GM12878 (cell line): ENCODE results near the gene BMERB1. TPM values are rescaled to one million over a fixed set of nuclear protein-coding genes. Genes with fewer than 3 reads are reported as not detected.
"Not testable (repeated sequence)": the region's sequence is repeated elsewhere in the genome, so short reads cannot be mapped to it uniquely, and the experiment has no call there.

ENCODE experiments used
- ATAC-seq: fragments of 200-7000 bp; cut with Tn5 transposase; 3 replicates; pipeline ENCODE4 v1.9.1; 2020; ENCODE audit warnings: mild to moderate bottlenecking, moderate library complexity
- BruUV-seq: library from RNA; stranded (reverse); fragments of 400-500 nt; replicated peaks from 2 replicates; lab custom pipeline; 2021; lab: Mats Ljungman, UMichigan
- CTCF ChIA-PET: fragments of 300-600 bp; sonication (Branson Sonifier 250); formaldehyde crosslinking; extraction: SDS; loops from one replicate; lab custom pipeline; 2021; ENCODE audit warnings: inconsistent platforms; lab: Yijun Ruan, JAX
- POLR2A ChIA-PET: fragments of 350-600 bp; formaldehyde crosslinking; extraction: SDS; loops from one replicate; lab custom pipeline; 2021; ENCODE audit warnings: inconsistent platforms; lab: Charles Lee
- RAD21 ChIA-PET: fragments of 300-600 bp; sonication (Branson Sonifier 250); formaldehyde crosslinking; loops from one replicate; lab custom pipeline; 2023; ENCODE audit warnings: antibody characterized with exemption; ENCODE audit not compliant: unreplicated experiment; lab: Charles Lee
- SMC1A ChIA-PET: fragments of 300-600 bp; sonication (Branson Sonifier 250); formaldehyde crosslinking; loops from one replicate; lab custom pipeline; 2023; ENCODE audit not compliant: unreplicated experiment, uncharacterized antibody; lab: Charles Lee
- DNase-seq: peaks from one replicate; pipeline ENCODE4 v3.0.0-alpha.2; 2011; ENCODE audit warnings: low read depth, low spot score
- FAIRE-seq: peaks from 3 replicates; lab custom pipeline; 2011; peaks lifted over from hg19 to GRCh38; lab: Jason Lieb, UNC
- H2AFZ ChIP-seq: 2 replicates; pipeline ENCODE4 v1.6.0; 2011; ENCODE audit warnings: low read depth, low read length, control low read depth; ENCODE audit not compliant: control insufficient read depth
- H3K27ac ChIP-seq: 2 replicates; pipeline ENCODE4 v1.5.1; 2011; ENCODE audit warnings: control low read depth; ENCODE audit not compliant: control insufficient read depth, insufficient read depth
- H3K27me3 ChIP-seq, 2 experiments: replicated peaks in 1 of 2; 2 replicates each; pipeline versions ENCODE4 v1.6.0 to v1.6.1; 2011; ENCODE audit warnings: low read length in 1 of 2; ENCODE audit not compliant: control insufficient read depth in 2 of 2, insufficient read depth in 2 of 2
- H3K36me3 ChIP-seq, 2 experiments: 2 replicates each; pipeline ENCODE4 v1.5.1; 2011; ENCODE audit warnings: low read length in 1 of 2; ENCODE audit not compliant: control insufficient read depth in 2 of 2, insufficient read depth in 2 of 2
- H3K4me1 ChIP-seq: 2 replicates; pipeline ENCODE4 v1.6.1; 2011; ENCODE audit warnings: mild to moderate bottlenecking, low read length, moderate library complexity, mixed read lengths; ENCODE audit not compliant: control insufficient read depth, insufficient read depth
- H3K4me2 ChIP-seq: 2 replicates; pipeline ENCODE4 v1.6.0; 2011; ENCODE audit warnings: control low read depth; ENCODE audit not compliant: control insufficient read depth, insufficient read depth
- H3K4me3 ChIP-seq: fragments of 200-600 bp; sonication (generic); 2 replicates; pipeline ENCODE4 v1.5.1; 2016
- H3K79me2 ChIP-seq: 2 replicates; pipeline ENCODE4 v1.6.0; 2011; ENCODE audit warnings: low read length; ENCODE audit not compliant: control insufficient read depth, insufficient read depth
- H3K9ac ChIP-seq: 2 replicates; pipeline ENCODE4 v1.8.0; 2011; ENCODE audit warnings: low read length, control low read depth, mixed read lengths; ENCODE audit not compliant: control insufficient read depth, insufficient read depth
- H3K9me3 ChIP-seq: replicated peaks from 3 replicates; pipeline ENCODE4 v1.5.1; 2011; ENCODE audit warnings: mild to moderate bottlenecking, low read length; ENCODE audit not compliant: control insufficient read depth, insufficient read depth
- H4K20me1 ChIP-seq: 2 replicates; pipeline ENCODE4 v1.6.0; 2011; ENCODE audit not compliant: control insufficient read depth, insufficient read depth
- ETV6 ChIP-seq, 2 experiments: fragments of 450-650 bp in 1 of 2; IDR thresholded peaks in 1 of 2; conservative IDR thresholded peaks in 1 of 2; 2 replicates each; pipeline ENCODE4 v1.6.1; 2014; ENCODE audit warnings: antibody characterized with exemption in 1 of 2, borderline replicate concordance in 1 of 2, low read depth in 1 of 2, mild to moderate bottlenecking in 1 of 2, moderate library complexity in 1 of 2
- REST ChIP-seq: IDR thresholded peaks from 2 replicates; pipeline ENCODE4 v1.6.1; 2012; ENCODE audit warnings: mild to moderate bottlenecking, low read depth, low read length
- SMAD5 ChIP-seq: IDR thresholded peaks from 2 replicates; pipeline ENCODE4 v1.6.1; 2016; ENCODE audit warnings: antibody characterized with exemption, low read depth
- SPI1 ChIP-seq: IDR thresholded peaks from 2 replicates; pipeline ENCODE4 v1.6.1; 2011; ENCODE audit warnings: low read depth, mild to moderate bottlenecking, low read length, moderate library complexity, borderline replicate concordance; ENCODE audit not compliant: insufficient read depth
- TCF7 ChIP-seq: IDR thresholded peaks from 2 replicates; pipeline ENCODE4 v1.6.1; 2014; ENCODE audit warnings: antibody characterized with exemption, borderline replicate concordance
- YY1 ChIP-seq: IDR thresholded peaks from 2 replicates; pipeline ENCODE4 v1.6.1; 2011; ENCODE audit warnings: low read depth, mild to moderate bottlenecking, low read length
- WGBS: methylation state at CpG from one replicate; pipeline ENCODE4 v1.1.6; 2016; ENCODE audit warnings: low lambda C conversion rate; ENCODE audit not compliant: insufficient replicate concordance, insufficient coverage; ENCODE audit errors: missing lambda C conversion rate; 5-methylcytosine and 5-hydroxymethylcytosine counted together
- in situ Hi-C: fragments of 300-500 bp; cut with MboI; formaldehyde crosslinking; loops from 9 replicates; pipeline ENCODE4 v1.14.3; 2018; ENCODE audit warnings: mixed read lengths
- intact Hi-C: fragments of 100-400 bp; cut with micrococcal nuclease; formaldehyde crosslinking; loops from one replicate; pipeline ENCODE4 v1.14.2; 2022; ENCODE audit not compliant: unreplicated experiment
- polyA plus RNA-seq, 11 experiments: library from polyadenylated mRNA; depleted of rRNA in 4 of 11; unstranded in 6 of 11; stranded (reverse) in 5 of 11; fragments of >200 nt; fragmentation: Nextera tagmentation in 4 of 11; fragmentation: Illumina TruSeq in 1 of 11; extraction: Ambion mirVana in 4 of 11; extraction: Trizol in 1 of 11; gene quantifications; 1 replicate in 1 of 11; 2 replicates in 10 of 11; pipeline versions ENCODE4 v1.2.1 to v1.2.3, GENCODE V29; 2011 to 2016; ENCODE audit warnings: inconsistent platforms in 2 of 11, missing spikeins in 2 of 11, low read depth in 1 of 11
- total RNA-seq, 4 experiments: library from RNA; depleted of rRNA in 3 of 4; stranded (reverse); fragments of >200 nt in 3 of 4; fragmentation: Illumina TruSeq in 1 of 4; extraction: Trizol in 1 of 4; gene quantifications; 2 replicates each; pipeline versions ENCODE4 v1.2.1 to v1.2.3, GENCODE V29; 2013 to 2021

The BMERB1 gene
- total and polyA plus RNA-seq, 10 of the 15 experiments (the other 5 are each of a cell fraction or from before 2014, with no cell fraction given): 0.05 to 0.68 (median 0.34) TPM

- BruUV-seq, H3K79me2 ChIP-seq, H3K4me1 ChIP-seq, H3K27me3 ChIP-seq, CTCF ChIA-PET, H4K20me1 ChIP-seq, DNase-seq, H3K27ac ChIP-seq, H3K36me3 ChIP-seq, H3K4me3 ChIP-seq, intact Hi-C loops, ATAC-seq, in situ Hi-C loops, H2AFZ ChIP-seq, FAIRE-seq, H3K4me2 ChIP-seq, H3K9ac ChIP-seq, RAD21 ChIA-PET, H3K9me3 ChIP-seq: not testable (repeated sequence)
- 60% methylated on average over 11 of the region's 11 CpGs for WGBS
- ChIA-PET POLR2A (interaction anchor here (0.7 kb wide), 1 partner anchor 304 kb away, joined by 4 read pairs; no protein-coding TSS in a partner anchor), SMC1A (interaction anchor here (0.7 kb wide), 1 partner anchor 181 kb away, joined by 5 read pairs; no protein-coding TSS in a partner anchor)
Observed at GRCh38 chr16:15454933-15455332, 20.5 kb downstream of the BMERB1 start.

DNA sequence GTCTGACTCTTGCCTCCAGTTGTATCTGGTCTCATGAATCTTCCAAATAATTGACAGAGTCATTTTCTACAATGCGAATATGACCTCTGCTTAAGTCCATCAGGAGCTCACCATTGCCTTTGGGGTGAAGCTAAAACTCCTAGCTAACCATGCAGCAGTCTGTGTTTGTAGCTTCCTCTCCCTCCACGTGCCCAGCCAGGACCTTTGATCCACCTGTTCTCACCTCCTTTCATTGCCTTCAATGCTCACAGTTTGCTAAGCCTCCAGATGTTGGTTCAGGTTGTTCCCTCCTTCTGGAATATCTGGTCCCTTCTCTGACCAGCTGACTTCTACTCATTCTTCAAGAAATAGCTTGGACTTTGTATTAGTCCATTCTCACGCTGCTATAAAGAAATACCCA, 23.0 kb downstream of the BMERB1 start:
- no peaks in the 10 kb centered on the region for H3K4me1 ChIP-seq
- CTCF ChIA-PET: interaction anchor here (0.8 to 1.0 kb wide), 2 partner anchors 10 to 18 kb away, joined by 3 read pairs; no protein-coding TSS in a partner anchor
- DNase-seq: no peak
- SMC1A ChIA-PET: interaction anchor here (0.6 kb wide), 1 partner anchor 80 kb away, joined by 3 read pairs; no protein-coding TSS in a partner anchor
- intact Hi-C loops (no loop called here), in situ Hi-C loops (no loop called here)
- no peak overlapping the region for H3K4me3 ChIP-seq
- H3K79me2 ChIP-seq: no peaks in the 10 kb centered on the region
- FAIRE-seq: no peak
- no peak overlapping the region for H2AFZ ChIP-seq
- no peaks in the 10 kb centered on the region for H3K27me3 ChIP-seq
- H3K4me2 ChIP-seq: no peak overlapping the region
- POLR2A ChIA-PET: no interaction called here
- no TSS peak for BruUV-seq
- 2% methylated on average over 3 of the region's 3 CpGs for WGBS
- no peak for ATAC-seq
- H3K9me3 ChIP-seq: no peaks in the 10 kb centered on the region
- no peaks in the 10 kb centered on the region for H3K36me3 ChIP-seq
- no peak overlapping the region for H3K27ac ChIP-seq
- TF ChIP-seq YY1: no peak
- TF ChIP-seq TCF7: no peak
- TF ChIP-seq SPI1: no peak
- no peak for TF ChIP-seq REST
- TF ChIP-seq SMAD5: no peak
- no peak for TF ChIP-seq ETV6 (conservative IDR thresholded peaks at IDR 0.05 in 1 of 2, IDR thresholded peaks at IDR 0.05 in 1 of 2; ENCODE audit: borderline replicate concordance in 1 of 2, low read depth in 1 of 2)
- H3K9ac ChIP-seq: no peak overlapping the region
- RAD21 ChIA-PET: no interaction called here
- H4K20me1 ChIP-seq: no peaks in the 10 kb centered on the region
